CD4-positive, alpha-beta T cell treated with Interleukin-21 for 1 hour (primary cell): ENCODE data around the gene CD302.
"Not testable (repeated sequence)": the region's sequence is repeated elsewhere in the genome, so short reads cannot be mapped to it uniquely, and the experiment has no call there.

Experiments
- DNase-seq: peaks from one replicate; pipeline ENCODE4 v3.0.0-alpha.2; 2020

CD302 gene

GRCh38 chr2:159792599-159792998 is 5.4 kb downstream of the CD302 start:
- DNase-seq: no peak

- DNase-seq: no peak
These were observed 6.0 kb downstream of the CD302 start for GRCh38 chr2:159792036-159792435.

- DNase-seq: no peak
These were observed 7.7 kb downstream of the CD302 start for GRCh38 chr2:159790323-159790722.

GRCh38 chr2:159788253-159788652 is 9.8 kb downstream of the CD302 start:
- DNase-seq: no peak

GRCh38 chr2:159787647-159788046 is 10.4 kb downstream of the CD302 start:
- not testable (repeated sequence) for DNase-seq

- no peak for DNase-seq
These were observed 11.1 kb downstream of the CD302 start for GRCh38 chr2:159786938-159787337.

- no peak for DNase-seq
These were observed 12.8 kb downstream of the CD302 start for GRCh38 chr2:159785195-159785594.

- not testable (repeated sequence) for DNase-seq
These were observed 13.3 kb downstream of the CD302 start for GRCh38 chr2:159784744-159785143.

- DNase-seq: no peak
These were observed 14.5 kb downstream of the CD302 start for GRCh38 chr2:159783556-159783955.

GRCh38 chr2:159776321-159776720 is 21.7 kb downstream of the CD302 start:
- no peak for DNase-seq

GRCh38 chr2:159775021-159775420 is 23.0 kb downstream of the CD302 start:
- DNase-seq: no peak

GRCh38 chr2:159774370-159774990 is 23.5 kb downstream of the CD302 start:
- DNase-seq: no peak

GRCh38 chr2:159773886-159774285 is 24.1 kb downstream of the CD302 start:
- DNase-seq: no peak

- DNase-seq: no peak
These were observed 24.6 kb downstream of the CD302 start for GRCh38 chr2:159773426-159773825.

- no peak for DNase-seq
These were observed 28.9 kb downstream of the CD302 start for GRCh38 chr2:159769147-159769546.

- no peak for DNase-seq
These were observed 35.9 kb downstream of the CD302 start for GRCh38 chr2:159762075-159762474.

GRCh38 chr2:159760326-159760725 is 37.7 kb downstream of the CD302 start:
- DNase-seq: no peak

- DNase-seq: no peak
These were observed 38.4 kb downstream of the CD302 start for GRCh38 chr2:159759577-159759976.

- DNase-seq: no peak
These were observed 39.3 kb downstream of the CD302 start for GRCh38 chr2:159758686-159759085.

- DNase-seq: no peak
These were observed 39.8 kb downstream of the CD302 start for GRCh38 chr2:159758239-159758638.

- no peak for DNase-seq
These were observed 42.2 kb downstream of the CD302 start for GRCh38 chr2:159755788-159756187.

- no peak for DNase-seq
These were observed 43.0 kb downstream of the CD302 start for GRCh38 chr2:159755014-159755413.

- DNase-seq: no peak
These were observed 44.2 kb downstream of the CD302 start for GRCh38 chr2:159753797-159754196.

- no peak for DNase-seq
These were observed 47.1 kb downstream of the CD302 start for GRCh38 chr2:159750873-159751272.

GRCh38 chr2:159748089-159748488 is 49.9 kb downstream of the CD302 start:
- no peak for DNase-seq
